Thoracic aorta (tissue), 2 donors: ENCODE results near the gene ANKRD45. TPM values are rescaled to one million over a fixed set of nuclear protein-coding genes. Genes with fewer than 3 reads are reported as not detected.
"Not testable (repeated sequence)": the region's sequence is repeated elsewhere in the genome, so short reads cannot be mapped to it uniquely, and the experiment has no call there.

Source experiments
- ATAC-seq: fragments of 150-250 bp; one replicate; pipeline ENCODE4 v1.8.0; 2017; ENCODE audit warnings: low read depth; ENCODE audit not compliant: insufficient number of reproducible peaks, low FRiP score
- DNase-seq: peaks from one replicate; pipeline ENCODE4 v3.0.0-alpha.2; 2020; ENCODE audit warnings: low spot score
- H3K27ac ChIP-seq, 2 donors: fragments of 200-600 bp; sonication (generic); 1 replicate in 1 of 2; 2 replicates in 1 of 2; pipeline ENCODE4 v1.5.1; 2016; ENCODE audit warnings: mild to moderate bottlenecking in 2 of 2, moderate library complexity in 2 of 2
- H3K27me3 ChIP-seq: fragments of 200-600 bp; sonication (generic); replicated peaks from 2 replicates; pipeline ENCODE4 v1.6.0; 2016; ENCODE audit warnings: mild to moderate bottlenecking; ENCODE audit not compliant: insufficient read depth
- H3K36me3 ChIP-seq: fragments of 200-600 bp; sonication (generic); one replicate; pipeline ENCODE4 v1.5.1; 2016
- H3K4me1 ChIP-seq, 2 donors: fragments of 200-600 bp; sonication (generic); 1 replicate in 1 of 2; 2 replicates in 1 of 2; pipeline versions ENCODE4 v1.5.1 to v1.6.0; 2016; ENCODE audit warnings: low read depth in 2 of 2, mild to moderate bottlenecking in 1 of 2; ENCODE audit not compliant: control insufficient read depth in 1 of 2
- H3K4me3 ChIP-seq: fragments of 200-600 bp; sonication (generic); 2 replicates; pipeline ENCODE4 v1.5.1; 2016; ENCODE audit warnings: mild to moderate bottlenecking
- H3K9me3 ChIP-seq: fragments of 200-600 bp; sonication (generic); 2 replicates; pipeline ENCODE4 v1.5.1; 2016
- total RNA-seq, 2 donors: library from RNA; depleted of rRNA; stranded (reverse); fragments of >200 nt; gene quantifications; one replicate each; pipeline versions ENCODE4 v1.1.0 to v1.2.3, GENCODE V29; 2016
- TF ChIP-seq, protein P1 (sequence below): fragments of 200-600 bp; sonication (generic); IDR thresholded peaks from one replicate; pipeline ENCODE4 v1.5.1; 2019; ENCODE audit warnings: antibody characterized with exemption

ANKRD45 gene
- total RNA-seq, 2 donors from 2014 or later = not detected

GRCh38 chr1:173568483-173568882 lies 101.2 kb downstream of the ANKRD45 start:
- H3K4me3 ChIP-seq = no peak overlapping the region
- no peak for DNase-seq
- TF ChIP-seq, protein P1, sequence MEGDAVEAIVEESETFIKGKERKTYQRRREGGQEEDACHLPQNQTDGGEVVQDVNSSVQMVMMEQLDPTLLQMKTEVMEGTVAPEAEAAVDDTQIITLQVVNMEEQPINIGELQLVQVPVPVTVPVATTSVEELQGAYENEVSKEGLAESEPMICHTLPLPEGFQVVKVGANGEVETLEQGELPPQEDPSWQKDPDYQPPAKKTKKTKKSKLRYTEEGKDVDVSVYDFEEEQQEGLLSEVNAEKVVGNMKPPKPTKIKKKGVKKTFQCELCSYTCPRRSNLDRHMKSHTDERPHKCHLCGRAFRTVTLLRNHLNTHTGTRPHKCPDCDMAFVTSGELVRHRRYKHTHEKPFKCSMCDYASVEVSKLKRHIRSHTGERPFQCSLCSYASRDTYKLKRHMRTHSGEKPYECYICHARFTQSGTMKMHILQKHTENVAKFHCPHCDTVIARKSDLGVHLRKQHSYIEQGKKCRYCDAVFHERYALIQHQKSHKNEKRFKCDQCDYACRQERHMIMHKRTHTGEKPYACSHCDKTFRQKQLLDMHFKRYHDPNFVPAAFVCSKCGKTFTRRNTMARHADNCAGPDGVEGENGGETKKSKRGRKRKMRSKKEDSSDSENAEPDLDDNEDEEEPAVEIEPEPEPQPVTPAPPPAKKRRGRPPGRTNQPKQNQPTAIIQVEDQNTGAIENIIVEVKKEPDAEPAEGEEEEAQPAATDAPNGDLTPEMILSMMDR = no peak
- H3K27me3 ChIP-seq = no peaks in the 10 kb centered on the region
- no peak overlapping the region for H3K27ac ChIP-seq
- H3K4me1 ChIP-seq = no peaks in the 10 kb centered on the region
- no peaks in the 10 kb centered on the region for H3K36me3 ChIP-seq
- H3K9me3 ChIP-seq = peaks cover 4% of the 10 kb centered on the region
- ATAC-seq = no peak

DNA sequence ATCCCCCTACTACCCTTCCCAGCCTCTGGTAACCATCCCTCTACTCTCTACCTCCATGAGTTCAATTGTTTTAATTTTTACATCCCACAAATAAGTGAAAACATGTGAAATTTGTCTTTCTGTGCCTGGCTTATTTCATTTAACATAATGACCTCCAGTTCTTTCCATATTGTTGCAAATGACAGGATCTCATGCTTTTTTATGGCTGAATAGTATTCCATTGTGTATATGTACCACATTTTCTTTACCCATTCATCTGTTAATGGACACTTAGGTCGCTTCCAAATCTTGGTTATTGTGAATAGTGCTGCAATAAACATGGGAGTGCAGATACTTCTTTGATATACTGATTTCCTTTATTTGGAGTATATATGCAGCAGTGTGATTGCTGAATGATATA lies 105.8 kb downstream of the ANKRD45 start:
- not testable (repeated sequence) for H3K4me3 ChIP-seq, H3K27ac ChIP-seq, H3K27me3 ChIP-seq, ATAC-seq, H3K36me3 ChIP-seq, DNase-seq, H3K9me3 ChIP-seq, H3K4me1 ChIP-seq

DNA sequence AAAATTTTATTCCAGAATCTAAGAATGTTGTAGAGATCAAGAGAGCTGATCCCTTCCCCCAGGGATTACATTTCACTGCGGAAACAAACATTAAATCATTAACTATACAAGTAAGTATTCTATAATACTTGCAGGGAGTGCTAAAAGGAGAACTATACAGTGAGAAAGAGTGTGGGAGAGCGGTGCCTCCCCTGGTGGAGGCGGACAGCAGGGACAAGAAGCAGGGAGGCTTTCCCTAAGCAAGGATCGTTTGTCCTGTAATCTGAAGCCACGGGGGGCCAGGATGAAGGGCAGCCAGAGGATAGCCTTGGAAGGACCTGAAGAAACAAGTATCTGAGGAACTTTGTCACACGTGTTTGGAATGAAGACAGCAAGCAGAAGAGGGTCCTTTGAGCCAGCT lies 106.8 kb downstream of the ANKRD45 start:
- Histone ChIP-seq H3K4me1 (no peaks in the 10 kb centered on the region), H3K4me3 (no peak overlapping the region), H3K27ac (no peak overlapping the region), H3K27me3 (no peaks in the 10 kb centered on the region), H3K36me3 (no peaks in the 10 kb centered on the region), H3K9me3 (peaks cover 4% of the 10 kb centered on the region)
- DNase-seq = no peak
- TF ChIP-seq, protein P1 = no peak
- ATAC-seq = no peak

DNA sequence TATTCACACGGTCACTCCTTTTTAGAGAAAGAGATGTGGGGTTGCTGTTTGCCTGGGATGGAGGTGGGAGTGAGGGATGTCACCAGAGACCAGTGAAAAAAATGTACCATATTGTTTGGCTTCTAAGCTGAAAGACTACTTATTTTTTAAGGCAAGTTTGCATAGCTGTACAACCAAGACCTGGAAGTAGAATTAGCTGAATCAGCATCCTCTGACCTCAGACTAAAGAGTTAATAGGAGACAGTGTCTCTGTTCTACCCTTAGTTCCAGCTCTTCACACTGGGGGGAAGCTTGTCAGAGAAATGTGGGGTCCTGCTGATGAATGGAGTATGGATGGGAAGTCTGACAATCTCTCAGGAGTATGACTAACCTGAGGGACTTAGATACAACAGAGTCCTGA lies 108.4 kb downstream of the ANKRD45 start:
- no peak for ATAC-seq
- TF ChIP-seq, protein P1 = no peak
- no peaks in the 10 kb centered on the region for H3K9me3 ChIP-seq
- H3K27ac ChIP-seq = no peak overlapping the region
- no peaks in the 10 kb centered on the region for H3K4me1 ChIP-seq
- H3K27me3 ChIP-seq = no peaks in the 10 kb centered on the region
- DNase-seq = no peak
- no peak overlapping the region for H3K4me3 ChIP-seq
- no peaks in the 10 kb centered on the region for H3K36me3 ChIP-seq

GRCh38 chr1:173560285-173560880 lies 109.3 kb downstream of the ANKRD45 start:
- DNase-seq = no peak
- H3K27me3 ChIP-seq = no peaks in the 10 kb centered on the region
- H3K9me3 ChIP-seq = no peaks in the 10 kb centered on the region
- no peaks in the 10 kb centered on the region for H3K4me1 ChIP-seq
- ATAC-seq = no peak
- no peak overlapping the region for H3K4me3 ChIP-seq
- TF ChIP-seq, protein P1 = no peak
- H3K27ac ChIP-seq = no peak overlapping the region
- no peaks in the 10 kb centered on the region for H3K36me3 ChIP-seq

Other genes with a start within 250 kb of the ANKRD45 start
- 100 to 1,000 TPM; 102 to 154 TPM for gene PRDX6, start 192.5 kb downstream of the ANKRD45 start, total RNA-seq
- not detected for gene SLC9C2, start 66.8 kb downstream of the ANKRD45 start, total RNA-seq
- not detected for gene TEX50, start 34.5 kb downstream of the ANKRD45 start, total RNA-seq
- 10 to 100 TPM; 21.1 to 75.8 TPM for gene KLHL20, start 45.1 kb upstream of the ANKRD45 start, total RNA-seq
- gene DARS2, start 154.8 kb upstream of the ANKRD45 start, total RNA-seq = 10 to 100 TPM in 1 of 2 donors, 1 to 10 TPM in 1; 9.2 to 10.0 TPM
- gene CENPL, start 155.0 kb upstream of the ANKRD45 start, total RNA-seq = 1 to 10 TPM; 1.5 to 3.3 TPM
- 100 to 1,000 TPM; 120 to 294 TPM for gene GAS5, start 198.1 kb upstream of the ANKRD45 start, total RNA-seq
- 10 to 100 TPM in 1 of 2 donors, 1 to 10 TPM in 1; 8.8 to 14.3 TPM for gene ZBTB37, start 198.5 kb upstream of the ANKRD45 start, total RNA-seq
- not detected for gene SERPINC1, start 247.5 kb upstream of the ANKRD45 start, total RNA-seq